Measurements from ENCODE around the gene RPS3. TPM values are rescaled to one million over a fixed set of nuclear protein-coding genes. Genes with fewer than 3 reads are reported as not detected.

RPS3 gene
- total RNA-seq, 1 experiment from 2014 or later = 6,280 TPM

DNA sequence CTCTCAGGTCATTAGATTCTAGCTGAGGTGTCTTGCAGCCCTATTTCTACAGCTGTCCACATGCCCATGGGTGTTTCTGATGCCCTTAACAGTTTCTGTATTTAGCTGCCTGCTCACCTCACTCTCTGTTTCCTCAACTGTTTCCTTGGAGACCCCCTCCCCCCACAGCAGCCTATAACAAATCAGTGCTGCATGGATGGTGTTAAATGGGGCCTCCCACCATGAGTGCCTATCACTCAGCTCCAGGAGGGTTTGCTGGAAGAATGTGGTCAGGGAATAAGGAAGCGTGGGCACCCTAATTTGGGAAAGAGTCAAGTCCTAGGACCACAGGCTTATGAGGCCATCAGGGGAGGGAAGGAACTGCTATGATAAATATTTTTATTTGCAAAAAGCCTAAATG, 25.1 kb downstream of the RPS3 start:
- no peaks in the 10 kb centered on the region for H3K27me3 Mint-ChIP-seq (ENCODE audit: insufficient read depth, unreplicated experiment)
- H3K4me3 Mint-ChIP-seq (ENCODE audit: unreplicated experiment) = peak overlapping the region; percentile 66
- no TSS peak for BruUV-seq (replicated peaks)
- peaks cover 57% of the 10 kb centered on the region for H3K4me1 Mint-ChIP-seq (ENCODE audit: low read depth, unreplicated experiment)
- H3K27ac Mint-ChIP-seq (ENCODE audit: unreplicated experiment) = peak overlapping the region; percentile 92
- Histone ChIP-seq H3K27me3 (replicated peaks; ENCODE audit: control insufficient read depth, insufficient read depth, low read length) (no peaks in the 10 kb centered on the region), H3K4me1 (peaks cover 57% of the 10 kb centered on the region), H3K36me3 (ENCODE audit: control insufficient read depth, insufficient read depth, low read length) (peaks cover 10% of the 10 kb centered on the region), H3K4me3 (ENCODE audit: low read depth, low read length) (no peak overlapping the region), H3K9me3 (no peaks in the 10 kb centered on the region)
- CTCF ChIA-PET = interaction anchor here (1.3 kb wide), 1 partner anchor 27 kb away, joined by 6 read pairs; no protein-coding TSS in a partner anchor
- H3K36me3 Mint-ChIP-seq (ENCODE audit: insufficient read depth, unreplicated experiment) = peaks cover 82% of the 10 kb centered on the region
- DNase-seq = no peak
- TF ChIP-seq, protein P1, sequence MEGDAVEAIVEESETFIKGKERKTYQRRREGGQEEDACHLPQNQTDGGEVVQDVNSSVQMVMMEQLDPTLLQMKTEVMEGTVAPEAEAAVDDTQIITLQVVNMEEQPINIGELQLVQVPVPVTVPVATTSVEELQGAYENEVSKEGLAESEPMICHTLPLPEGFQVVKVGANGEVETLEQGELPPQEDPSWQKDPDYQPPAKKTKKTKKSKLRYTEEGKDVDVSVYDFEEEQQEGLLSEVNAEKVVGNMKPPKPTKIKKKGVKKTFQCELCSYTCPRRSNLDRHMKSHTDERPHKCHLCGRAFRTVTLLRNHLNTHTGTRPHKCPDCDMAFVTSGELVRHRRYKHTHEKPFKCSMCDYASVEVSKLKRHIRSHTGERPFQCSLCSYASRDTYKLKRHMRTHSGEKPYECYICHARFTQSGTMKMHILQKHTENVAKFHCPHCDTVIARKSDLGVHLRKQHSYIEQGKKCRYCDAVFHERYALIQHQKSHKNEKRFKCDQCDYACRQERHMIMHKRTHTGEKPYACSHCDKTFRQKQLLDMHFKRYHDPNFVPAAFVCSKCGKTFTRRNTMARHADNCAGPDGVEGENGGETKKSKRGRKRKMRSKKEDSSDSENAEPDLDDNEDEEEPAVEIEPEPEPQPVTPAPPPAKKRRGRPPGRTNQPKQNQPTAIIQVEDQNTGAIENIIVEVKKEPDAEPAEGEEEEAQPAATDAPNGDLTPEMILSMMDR (IDR thresholded peaks at IDR 0.05; ENCODE audit: insufficient read depth in 1 of 2, low read depth in 1 of 2, low read length in 1 of 2, severe bottlenecking in 1 of 2, unreplicated experiment in 1 of 2) = no peak
- POLR2A ChIA-PET = no interaction called here
- H3K9me3 Mint-ChIP-seq (ENCODE audit: unreplicated experiment) = no peaks in the 10 kb centered on the region
- intact Hi-C loops (cut with micrococcal nuclease; ENCODE audit: unreplicated experiment) = loop anchor here (5.0 kb wide), 2 partner anchors 82 to 267 kb away; no protein-coding TSS in a partner anchor

DNA sequence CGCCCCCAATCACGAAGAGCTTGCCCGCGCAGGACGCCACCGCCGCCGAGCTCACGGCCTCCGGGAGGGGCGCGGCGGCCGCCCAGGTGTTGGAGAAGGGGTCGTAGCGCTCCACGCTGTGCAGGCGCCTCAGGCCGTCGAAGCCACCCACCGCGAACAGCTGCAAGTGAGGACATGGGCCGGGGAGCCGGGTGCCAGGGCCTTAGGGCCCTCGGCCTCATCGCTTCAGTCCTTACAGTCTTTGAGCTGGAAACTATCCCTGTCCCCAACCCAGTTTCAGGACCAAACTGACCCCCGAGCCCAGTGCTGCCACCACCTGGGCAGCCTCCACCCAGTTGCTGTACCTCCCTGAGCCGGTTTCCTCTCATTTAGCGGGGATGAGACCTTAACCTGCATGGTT, 26.1 kb downstream of the RPS3 start:
- no peaks in the 10 kb centered on the region for H3K27me3 ChIP-seq (replicated peaks; ENCODE audit: control insufficient read depth, insufficient read depth, low read length)
- Mint-ChIP-seq H3K27ac (ENCODE audit: unreplicated experiment) (no peak overlapping the region), H3K9me3 (ENCODE audit: unreplicated experiment) (no peaks in the 10 kb centered on the region), H3K36me3 (ENCODE audit: insufficient read depth, unreplicated experiment) (peaks cover 77% of the 10 kb centered on the region), H3K4me3 (ENCODE audit: unreplicated experiment) (no peak overlapping the region), H3K4me1 (ENCODE audit: low read depth, unreplicated experiment) (peaks cover 52% of the 10 kb centered on the region), H3K27me3 (ENCODE audit: insufficient read depth, unreplicated experiment) (no peaks in the 10 kb centered on the region)
- no TSS peak for BruUV-seq (replicated peaks)
- H3K4me3 ChIP-seq (ENCODE audit: low read depth, low read length) = no peak overlapping the region
- H3K9me3 ChIP-seq = no peaks in the 10 kb centered on the region
- TF ChIP-seq, protein P1 (IDR thresholded peaks at IDR 0.05; ENCODE audit: insufficient read depth in 1 of 2, low read depth in 1 of 2, low read length in 1 of 2, severe bottlenecking in 1 of 2, unreplicated experiment in 1 of 2) = peak; percentile 42 to 62
- CTCF ChIA-PET = interaction anchor here (0.5 to 1.6 kb wide), 7 partner anchors 18 to 120 kb away, joined by 3 to 11 read pairs (median 4); no protein-coding TSS in a partner anchor
- peak in 1 of 2 experiments; percentile 74 for DNase-seq
- intact Hi-C loops (cut with micrococcal nuclease; ENCODE audit: unreplicated experiment) = loop anchor here (1.0 kb wide), 1 partner anchor 17 kb away; no protein-coding TSS in a partner anchor
- H3K36me3 ChIP-seq (ENCODE audit: control insufficient read depth, insufficient read depth, low read length) = peaks cover 10% of the 10 kb centered on the region
- POLR2A ChIA-PET = interaction anchor here (0.6 to 1.1 kb wide), 5 partner anchors 18 to 495 kb away, joined by 3 to 8 read pairs (median 5); no protein-coding TSS in a partner anchor
- H3K4me1 ChIP-seq = peaks cover 50% of the 10 kb centered on the region

DNA sequence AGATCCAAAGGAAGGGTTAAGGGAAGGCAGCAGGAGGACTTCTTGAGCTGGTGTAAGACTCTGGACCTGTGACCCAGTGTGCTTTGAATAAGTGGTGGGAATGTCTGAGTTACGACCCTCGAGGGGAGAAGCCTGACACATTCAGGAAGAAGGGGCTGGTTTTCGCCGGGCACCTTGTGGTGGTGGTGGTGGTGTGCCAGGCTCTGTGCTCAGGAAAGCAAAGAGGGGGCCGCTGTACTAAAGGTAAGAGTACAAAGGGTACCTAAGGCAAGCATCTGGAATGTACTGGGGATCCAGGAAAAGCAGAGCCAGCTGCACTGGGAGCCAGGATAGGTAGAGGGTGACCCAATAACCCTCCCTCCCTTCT, 27.4 kb downstream of the RPS3 start:
- Histone ChIP-seq H3K4me1 (peaks cover 42% of the 10 kb centered on the region), H3K4me3 (ENCODE audit: low read depth, low read length) (no peak overlapping the region), H3K27me3 (replicated peaks; ENCODE audit: control insufficient read depth, insufficient read depth, low read length) (no peaks in the 10 kb centered on the region), H3K9me3 (no peaks in the 10 kb centered on the region), H3K36me3 (ENCODE audit: control insufficient read depth, insufficient read depth, low read length) (peaks cover 10% of the 10 kb centered on the region)
- no peaks in the 10 kb centered on the region for H3K9me3 Mint-ChIP-seq (ENCODE audit: unreplicated experiment)
- H3K27ac Mint-ChIP-seq (ENCODE audit: unreplicated experiment) = peak overlapping the region; percentile 54
- intact Hi-C loops (cut with micrococcal nuclease; ENCODE audit: unreplicated experiment) = no loop called here
- DNase-seq = no peak
- peaks cover 74% of the 10 kb centered on the region for H3K36me3 Mint-ChIP-seq (ENCODE audit: insufficient read depth, unreplicated experiment)
- ChIA-PET CTCF (interaction anchor here (1.6 kb wide), 1 partner anchor 19 kb away, joined by 10 read pairs; no protein-coding TSS in a partner anchor), POLR2A (no interaction called here)
- peaks cover 39% of the 10 kb centered on the region for H3K4me1 Mint-ChIP-seq (ENCODE audit: low read depth, unreplicated experiment)
- TF ChIP-seq, protein P1 (IDR thresholded peaks at IDR 0.05; ENCODE audit: insufficient read depth in 1 of 2, low read depth in 1 of 2, low read length in 1 of 2, severe bottlenecking in 1 of 2, unreplicated experiment in 1 of 2) = no peak
- no TSS peak for BruUV-seq (replicated peaks)
- H3K27me3 Mint-ChIP-seq (ENCODE audit: insufficient read depth, unreplicated experiment) = no peaks in the 10 kb centered on the region
- no peak overlapping the region for H3K4me3 Mint-ChIP-seq (ENCODE audit: unreplicated experiment)

All from Caco-2 (cell line).